Effector memory CD4-positive, alpha-beta T cell (primary cell): ENCODE data around the gene CD34.

Source experiments
- DNase-seq, 3 donors: peaks; one replicate each; pipeline ENCODE4 v3.0.0-alpha.2; 2020
- H3K27ac ChIP-seq: 2 replicates; pipeline ENCODE4 v1.7.0; 2013; ENCODE audit warnings: mild to moderate bottlenecking, low read length, moderate library complexity; ENCODE audit not compliant: insufficient read depth, poor library complexity, severe bottlenecking
- H3K27me3 ChIP-seq: replicated peaks from 2 replicates; pipeline ENCODE4 v1.7.0; 2013; ENCODE audit warnings: mild to moderate bottlenecking, low read length; ENCODE audit not compliant: insufficient read depth, control insufficient read depth, poor library complexity, severe bottlenecking
- H3K36me3 ChIP-seq: 2 replicates; pipeline ENCODE4 v1.7.0; 2013; ENCODE audit warnings: mild to moderate bottlenecking, low read length, moderate library complexity; ENCODE audit not compliant: control insufficient read depth, insufficient read depth
- H3K4me1 ChIP-seq: 2 replicates; pipeline ENCODE4 v1.7.0; 2013; ENCODE audit warnings: low read length, mild to moderate bottlenecking; ENCODE audit not compliant: control insufficient read depth, insufficient read depth, poor library complexity, severe bottlenecking
- H3K4me3 ChIP-seq: 2 replicates; pipeline ENCODE4 v1.7.0; 2013; ENCODE audit warnings: low read length, low read depth, mild to moderate bottlenecking; ENCODE audit not compliant: insufficient read depth, poor library complexity, severe bottlenecking
- H3K9me3 ChIP-seq: 2 replicates; pipeline ENCODE4 v1.7.0; 2013; ENCODE audit warnings: mild to moderate bottlenecking, low read length, moderate library complexity; ENCODE audit not compliant: control insufficient read depth

Gene CD34

GRCh38 chr1:207858806-207859205 lies 52.1 kb downstream of the CD34 start:
- Histone ChIP-seq H3K27ac (no peak overlapping the region), H3K4me1 (peaks cover 17% of the 10 kb centered on the region), H3K4me3 (no peak overlapping the region), H3K36me3 (peaks cover 6% of the 10 kb centered on the region), H3K27me3 (no peaks in the 10 kb centered on the region), H3K9me3 (no peaks in the 10 kb centered on the region)
- DNase-seq = no peak

- H3K27ac ChIP-seq = no peak overlapping the region
- peaks cover 6% of the 10 kb centered on the region for H3K36me3 ChIP-seq
- DNase-seq = no peak
- H3K4me1 ChIP-seq = peaks cover 18% of the 10 kb centered on the region
- no peak overlapping the region for H3K4me3 ChIP-seq
- no peaks in the 10 kb centered on the region for H3K9me3 ChIP-seq
- H3K27me3 ChIP-seq = no peaks in the 10 kb centered on the region
Observed at GRCh38 chr1:207858281-207858680, 52.6 kb downstream of the CD34 start.

GRCh38 chr1:207857447-207857846 lies 53.5 kb downstream of the CD34 start:
- no peaks in the 10 kb centered on the region for H3K27me3 ChIP-seq
- H3K36me3 ChIP-seq = peaks cover 6% of the 10 kb centered on the region
- H3K4me3 ChIP-seq = no peak overlapping the region
- no peaks in the 10 kb centered on the region for H3K9me3 ChIP-seq
- peaks cover 25% of the 10 kb centered on the region for H3K4me1 ChIP-seq
- no peak overlapping the region for H3K27ac ChIP-seq
- DNase-seq = no peak

GRCh38 chr1:207856276-207857023 lies 54.5 kb downstream of the CD34 start:
- Histone ChIP-seq H3K9me3 (no peaks in the 10 kb centered on the region), H3K27ac (no peak overlapping the region), H3K4me1 (peaks cover 23% of the 10 kb centered on the region), H3K36me3 (peaks cover 11% of the 10 kb centered on the region), H3K4me3 (no peak overlapping the region), H3K27me3 (no peaks in the 10 kb centered on the region)
- no peak for DNase-seq

- Histone ChIP-seq H3K27ac (no peak overlapping the region), H3K4me1 (peaks cover 35% of the 10 kb centered on the region), H3K36me3 (peaks cover 15% of the 10 kb centered on the region), H3K9me3 (no peaks in the 10 kb centered on the region), H3K27me3 (no peaks in the 10 kb centered on the region), H3K4me3 (no peak overlapping the region)
- DNase-seq = no peak
Observed at GRCh38 chr1:207854001-207854400, 56.9 kb downstream of the CD34 start.

GRCh38 chr1:207853372-207853757 lies 57.6 kb downstream of the CD34 start:
- Histone ChIP-seq H3K9me3 (no peaks in the 10 kb centered on the region), H3K27me3 (no peaks in the 10 kb centered on the region), H3K27ac (peak overlapping the region; percentile 12), H3K36me3 (peaks cover 15% of the 10 kb centered on the region), H3K4me3 (no peak overlapping the region), H3K4me1 (peaks cover 40% of the 10 kb centered on the region)
- no peak for DNase-seq

GRCh38 chr1:207852576-207853371 lies 58.2 kb downstream of the CD34 start:
- Histone ChIP-seq H3K4me1 (peaks cover 45% of the 10 kb centered on the region), H3K9me3 (no peaks in the 10 kb centered on the region), H3K4me3 (no peak overlapping the region), H3K27me3 (no peaks in the 10 kb centered on the region), H3K27ac (peak overlapping the region; percentile 0), H3K36me3 (peaks cover 15% of the 10 kb centered on the region)
- DNase-seq = no peak

GRCh38 chr1:207851696-207852095 lies 59.2 kb downstream of the CD34 start:
- Histone ChIP-seq H3K9me3 (no peaks in the 10 kb centered on the region), H3K27me3 (no peaks in the 10 kb centered on the region), H3K4me1 (peaks cover 45% of the 10 kb centered on the region), H3K27ac (peak overlapping the region; percentile 42), H3K4me3 (no peak overlapping the region), H3K36me3 (peaks cover 15% of the 10 kb centered on the region)
- no peak for DNase-seq

- peaks cover 15% of the 10 kb centered on the region for H3K36me3 ChIP-seq
- no peak for DNase-seq
- H3K4me3 ChIP-seq = no peak overlapping the region
- H3K9me3 ChIP-seq = no peaks in the 10 kb centered on the region
- H3K4me1 ChIP-seq = peaks cover 45% of the 10 kb centered on the region
- H3K27ac ChIP-seq = no peak overlapping the region
- H3K27me3 ChIP-seq = no peaks in the 10 kb centered on the region
Observed at GRCh38 chr1:207850621-207851407, 60.1 kb downstream of the CD34 start.
